H1 (cell line): ENCODE data around the gene RPA3. TPM values are rescaled to one million over a fixed set of nuclear protein-coding genes. Genes with fewer than 3 reads are reported as not detected.

Experiments used
- EP300 ChIP-seq, 2 experiments: IDR thresholded peaks; 1 replicate in 1 of 2; 2 replicates in 1 of 2; pipeline ENCODE4 v1.6.1; 2011 to 2012; ENCODE audit warnings: low read depth in 2 of 2, low read length in 2 of 2, mild to moderate bottlenecking in 2 of 2, borderline replicate concordance in 1 of 2, inconsistent platforms in 1 of 2, moderate library complexity in 1 of 2
- JUND ChIP-seq: IDR thresholded peaks from 2 replicates; pipeline ENCODE4 v1.6.1; 2011; ENCODE audit warnings: mild to moderate bottlenecking, improper control_type of control experiment, low read length
- TCF12 ChIP-seq: IDR thresholded peaks from 2 replicates; pipeline ENCODE4 v1.6.1; 2011; ENCODE audit warnings: low read depth, mild to moderate bottlenecking, low read length
- polyA plus RNA-seq, 7 experiments: library from polyadenylated mRNA; depleted of rRNA in 3 of 7; stranded (reverse) in 5 of 7; unstranded in 2 of 7; fragments of >200 nt in 5 of 7; fragments of 200-250 nt in 2 of 7; gene quantifications; 1 replicate in 5 of 7; 2 replicates in 1 of 7; 4 replicates in 1 of 7; pipeline versions ENCODE4 v1.2.1 to v1.2.3, GENCODE V29; 2011 to 2013; ENCODE audit warnings: missing spikeins in 2 of 7, mixed read lengths in 2 of 7
- total RNA-seq: library from RNA; stranded (reverse); fragmentation: NEBNext Ultra II Directional; extraction: Animal tissue kit (Norgen Biotek cat#: 25700); gene quantifications from 2 replicates; pipeline ENCODE4 v1.2.1, GENCODE V29; 2021
- TF ChIP-seq, protein P1 (sequence below), 3 experiments: IDR thresholded peaks; 1 replicate in 2 of 3; 2 replicates in 1 of 3; pipeline versions ENCODE4 v1.5.1 to v1.6.1; 2011; ENCODE audit warnings: low read length in 3 of 3, mild to moderate bottlenecking in 3 of 3, inconsistent platforms in 2 of 3, low read depth in 1 of 3, moderate library complexity in 1 of 3; ENCODE audit not compliant: insufficient read depth in 1 of 3; ENCODE audit errors: control extremely low read depth in 1 of 3

RPA3 gene
- total and polyA plus RNA-seq, 2 of the 8 experiments (the other 6 are each of a cell fraction or from before 2014, with no cell fraction given) = 60.2 to 105 TPM

DNA sequence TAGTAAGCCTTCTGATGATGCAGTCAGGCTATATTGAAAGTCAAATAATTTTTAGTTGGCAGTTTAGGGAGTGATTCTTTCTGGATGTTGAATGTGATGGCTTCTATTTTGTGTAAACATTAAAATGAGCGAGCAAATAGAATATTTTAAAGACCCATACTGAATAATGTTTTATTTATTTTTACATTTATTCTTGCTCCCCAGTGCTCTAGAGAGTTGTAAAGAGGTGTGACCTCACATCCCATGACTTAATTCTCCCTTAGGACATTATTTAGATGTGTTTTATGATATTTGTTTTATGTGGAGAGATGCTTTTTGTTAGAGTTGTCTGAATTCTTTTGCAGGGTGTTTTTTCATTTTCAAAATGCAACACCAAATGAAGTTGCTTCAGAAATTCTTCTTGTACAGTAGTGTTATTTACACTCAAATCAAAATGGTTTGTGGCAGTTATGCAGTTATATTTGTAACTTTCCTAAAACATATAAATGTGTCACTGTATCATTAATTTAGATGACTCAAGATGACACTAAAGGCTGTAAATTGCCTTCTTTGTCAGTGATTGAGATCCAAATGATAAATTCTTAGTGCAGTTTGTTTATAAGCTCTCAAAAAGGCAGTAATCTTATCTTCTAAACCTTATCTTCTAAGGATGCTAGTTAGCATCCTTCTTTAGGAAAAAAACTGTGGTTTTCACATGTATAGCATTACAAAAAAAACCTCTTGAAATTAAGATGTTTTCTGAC lies 65.4 kb downstream of the RPA3 start (continued):
- TF ChIP-seq EP300 (IDR thresholded peaks at IDR 0.05; ENCODE audit: borderline replicate concordance in 1 of 2, low read depth in 2 of 2, low read length in 2 of 2) = no peak
- TF ChIP-seq, protein P1, sequence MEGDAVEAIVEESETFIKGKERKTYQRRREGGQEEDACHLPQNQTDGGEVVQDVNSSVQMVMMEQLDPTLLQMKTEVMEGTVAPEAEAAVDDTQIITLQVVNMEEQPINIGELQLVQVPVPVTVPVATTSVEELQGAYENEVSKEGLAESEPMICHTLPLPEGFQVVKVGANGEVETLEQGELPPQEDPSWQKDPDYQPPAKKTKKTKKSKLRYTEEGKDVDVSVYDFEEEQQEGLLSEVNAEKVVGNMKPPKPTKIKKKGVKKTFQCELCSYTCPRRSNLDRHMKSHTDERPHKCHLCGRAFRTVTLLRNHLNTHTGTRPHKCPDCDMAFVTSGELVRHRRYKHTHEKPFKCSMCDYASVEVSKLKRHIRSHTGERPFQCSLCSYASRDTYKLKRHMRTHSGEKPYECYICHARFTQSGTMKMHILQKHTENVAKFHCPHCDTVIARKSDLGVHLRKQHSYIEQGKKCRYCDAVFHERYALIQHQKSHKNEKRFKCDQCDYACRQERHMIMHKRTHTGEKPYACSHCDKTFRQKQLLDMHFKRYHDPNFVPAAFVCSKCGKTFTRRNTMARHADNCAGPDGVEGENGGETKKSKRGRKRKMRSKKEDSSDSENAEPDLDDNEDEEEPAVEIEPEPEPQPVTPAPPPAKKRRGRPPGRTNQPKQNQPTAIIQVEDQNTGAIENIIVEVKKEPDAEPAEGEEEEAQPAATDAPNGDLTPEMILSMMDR (IDR thresholded peaks at IDR 0.05; ENCODE audit: control extremely low read depth in 1 of 3, insufficient read depth in 1 of 3, low read depth in 1 of 3, low read length in 3 of 3) = no peak
- no peak for TF ChIP-seq JUND
- TF ChIP-seq TCF12 = no peak
- TF ChIP-seq, all 59 proteins: peak for 0
